K562 (cell line): ENCODE results near the gene PCCA.

Source experiments
- KDM1A ChIP-seq, 2 experiments: fragments of 450-650 bp; IDR thresholded peaks; 2 replicates each; pipeline ENCODE4 v1.6.1; 2016; ENCODE audit warnings: mild to moderate bottlenecking in 2 of 2
- YY1 ChIP-seq, 3 experiments: IDR thresholded peaks; 2 replicates each; pipeline ENCODE4 v1.6.1; 2011; ENCODE audit warnings: low read length in 2 of 3, mild to moderate bottlenecking in 2 of 3, moderate library complexity in 2 of 3, borderline replicate concordance in 1 of 3, control low read depth in 1 of 3, low read depth in 1 of 3; ENCODE audit not compliant: insufficient read depth in 3 of 3, insufficient replicate concordance in 2 of 3, control insufficient read depth in 1 of 3, insufficient read length in 1 of 3; ENCODE audit errors: extremely low read depth in 1 of 3

DNA sequence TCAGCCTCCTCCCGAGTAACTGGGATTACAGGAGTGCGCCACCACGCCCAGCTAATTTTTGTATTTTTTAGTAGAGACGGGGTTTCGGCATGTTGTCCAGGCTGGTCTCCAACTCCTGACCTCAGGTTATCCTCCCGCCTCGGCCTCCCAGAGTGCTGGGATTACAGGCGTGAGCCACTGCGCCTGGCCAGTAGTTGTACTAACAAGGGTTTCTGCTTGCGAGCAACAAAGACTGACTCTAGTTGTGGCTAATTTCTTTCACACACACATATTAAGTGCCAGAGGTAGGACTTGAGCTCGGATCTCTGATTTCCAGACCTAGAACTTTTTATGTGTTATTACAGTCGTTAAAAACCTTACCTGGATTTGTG is 635 bp upstream of the PCCA start:
- TF ChIP-seq KDM1A (IDR thresholded peaks at IDR 0.05) (no peak), YY1 (IDR thresholded peaks at IDR 0.05; ENCODE audit: borderline replicate concordance in 1 of 3, control insufficient read depth in 1 of 3, extremely low read depth in 1 of 3, insufficient read depth in 3 of 3, insufficient read length in 1 of 3, insufficient replicate concordance in 2 of 3, low read depth in 1 of 3, low read length in 2 of 3) (no peak)
